Fibroblast of skin of left quadriceps (primary cell): ENCODE results near the gene CNDP1.
"Not testable (repeated sequence)": the region's sequence is repeated elsewhere in the genome, so short reads cannot be mapped to it uniquely, and the experiment has no call there.

Experiments
- DNase-seq, 2 experiments: peaks; one replicate each; pipeline ENCODE4 v3.0.0-alpha.2; 2013; ENCODE audit warnings: low read depth in 2 of 2

CNDP1 gene

DNA sequence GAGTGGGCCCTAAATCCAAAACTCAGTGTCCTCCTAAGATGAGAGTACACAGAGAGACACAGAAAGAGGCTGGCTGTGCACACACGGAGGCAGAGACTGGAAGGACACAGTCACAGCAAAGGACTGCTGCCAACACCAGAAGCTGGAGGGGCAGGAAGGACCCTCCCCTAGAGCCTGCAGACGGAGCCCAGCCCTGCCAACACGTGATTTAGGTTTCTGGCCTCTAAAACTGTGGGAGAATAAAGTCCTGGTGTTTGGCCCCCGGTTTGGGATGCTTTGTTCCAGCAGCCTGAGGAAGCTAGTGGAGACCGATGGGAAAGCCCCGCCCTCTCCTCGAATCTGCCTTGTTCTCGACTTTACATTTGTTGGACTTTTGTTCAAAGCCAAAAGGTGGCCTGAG is 10.6 kb downstream of the CNDP1 start:
- DNase-seq = no peak

DNA sequence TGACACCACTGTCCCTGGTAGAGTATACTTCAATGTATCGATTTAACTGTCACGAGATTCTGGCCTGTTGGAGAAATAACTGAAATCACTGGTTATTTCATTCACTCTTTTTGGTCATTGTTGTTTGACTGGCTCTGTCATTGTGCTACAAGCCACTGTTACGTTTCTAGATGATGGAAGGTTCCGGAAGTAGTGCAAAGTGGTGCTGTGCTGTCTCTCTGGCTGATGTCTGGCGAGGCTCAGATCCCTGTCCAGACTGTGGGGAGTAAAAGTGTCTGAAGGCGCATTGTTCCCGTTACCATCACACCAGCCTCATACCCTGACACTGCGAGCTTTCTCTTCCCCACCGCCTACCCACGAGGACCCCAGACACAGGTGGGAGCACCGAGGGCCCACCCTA is 11.7 kb downstream of the CNDP1 start:
- DNase-seq = no peak

GRCh38 chr18:74546751-74547530 is 12.6 kb downstream of the CNDP1 start:
- no peak for DNase-seq

DNA sequence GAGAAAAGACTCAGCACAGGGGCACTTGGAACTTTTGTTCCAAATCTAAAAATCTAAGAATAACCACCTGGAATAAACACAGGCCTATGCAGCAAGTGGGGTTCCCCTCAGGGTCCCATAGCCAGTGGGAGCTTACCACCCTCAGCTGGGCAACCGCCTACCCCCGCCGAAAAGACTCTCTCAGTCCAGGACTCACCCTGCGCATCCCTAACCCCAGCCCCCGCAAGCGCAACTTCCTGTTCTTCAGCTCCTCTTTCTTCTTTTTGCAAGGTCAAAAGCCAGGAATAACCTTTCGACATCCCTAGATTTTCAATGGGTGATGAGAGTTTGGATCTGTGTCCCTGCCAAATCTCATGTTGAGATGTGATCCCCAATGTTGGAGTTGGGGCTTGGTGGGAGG is 13.6 kb downstream of the CNDP1 start:
- no peak for DNase-seq

- no peak for DNase-seq
Observed at GRCh38 chr18:74549591-74550104, 15.3 kb downstream of the CNDP1 start.

GRCh38 chr18:74550886-74551285 is 16.6 kb downstream of the CNDP1 start:
- DNase-seq = no peak

- DNase-seq = no peak
Observed at GRCh38 chr18:74551452-74551851, 17.2 kb downstream of the CNDP1 start.

- peak; percentile 52 to 53 for DNase-seq
Observed at GRCh38 chr18:74551936-74552555, 17.7 kb downstream of the CNDP1 start.

DNA sequence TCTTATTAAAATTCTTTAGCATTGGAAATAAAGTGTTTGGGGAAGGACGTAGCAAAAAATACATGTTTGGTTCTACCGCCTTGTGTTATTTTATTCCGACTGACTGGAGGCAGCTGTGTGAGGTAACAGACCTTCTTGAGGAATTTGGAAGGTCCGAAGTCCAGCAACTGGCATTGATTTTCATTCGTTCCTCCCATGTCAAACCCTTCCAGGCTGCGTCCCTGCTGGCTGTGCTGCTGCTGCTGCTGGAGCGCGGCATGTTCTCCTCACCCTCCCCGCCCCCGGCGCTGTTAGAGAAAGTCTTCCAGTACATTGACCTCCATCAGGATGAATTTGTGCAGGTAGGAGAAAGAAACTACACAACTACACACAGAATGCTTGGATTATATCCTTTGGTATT is 21.8 kb downstream of the CNDP1 start:
- no peak for DNase-seq

DNA sequence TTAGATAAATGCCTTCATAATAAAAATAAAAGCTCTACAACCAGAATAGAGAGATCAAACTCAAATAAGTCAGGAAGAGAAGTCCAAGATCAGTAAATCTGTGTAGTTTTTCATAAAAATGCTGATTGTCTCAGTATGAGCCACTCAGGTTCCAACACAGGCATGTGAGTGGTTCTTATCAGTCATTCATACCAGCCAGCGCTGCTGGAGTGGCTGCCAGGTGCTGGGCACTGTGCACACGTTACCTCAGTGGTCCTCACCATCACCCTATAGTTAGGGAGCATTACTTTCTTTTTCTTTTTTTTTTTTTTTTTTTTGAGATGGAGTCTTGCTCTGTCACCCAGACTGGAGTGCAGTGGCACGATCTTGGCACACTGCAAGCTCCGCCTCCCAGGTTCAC is 23.8 kb downstream of the CNDP1 start:
- DNase-seq = no peak

DNA sequence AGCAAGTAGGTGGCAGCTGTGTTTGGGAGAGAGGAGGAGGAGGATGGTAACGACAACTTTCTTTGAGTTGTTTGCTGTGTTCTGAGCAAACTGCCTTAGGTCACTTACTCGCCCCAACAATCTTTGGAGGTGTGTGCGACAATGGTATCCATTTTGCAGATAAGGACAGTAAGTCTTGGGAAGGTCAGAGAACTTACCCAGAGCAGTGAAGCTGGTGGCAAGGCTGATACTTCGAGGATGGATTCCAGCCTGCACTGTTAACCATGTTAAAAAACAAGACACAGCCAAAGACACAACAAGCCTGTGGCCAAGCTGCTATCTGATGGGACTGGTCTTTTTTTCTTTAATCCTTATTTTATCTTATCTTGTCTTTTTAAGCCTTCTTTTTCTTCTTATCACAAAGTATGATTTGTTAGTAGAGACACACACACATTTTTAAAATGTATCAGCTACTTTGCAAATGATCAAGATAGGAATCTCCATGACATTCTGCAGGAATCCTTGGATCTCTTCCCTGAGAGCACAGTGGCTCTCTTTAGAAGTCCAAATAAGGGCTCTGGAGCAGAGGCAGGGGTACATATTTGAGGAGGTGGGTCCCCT is 27.9 kb downstream of the CNDP1 start:
- DNase-seq = no peak

- DNase-seq = no peak
Observed at GRCh38 chr18:74562775-74563174, 28.5 kb downstream of the CNDP1 start.

DNA sequence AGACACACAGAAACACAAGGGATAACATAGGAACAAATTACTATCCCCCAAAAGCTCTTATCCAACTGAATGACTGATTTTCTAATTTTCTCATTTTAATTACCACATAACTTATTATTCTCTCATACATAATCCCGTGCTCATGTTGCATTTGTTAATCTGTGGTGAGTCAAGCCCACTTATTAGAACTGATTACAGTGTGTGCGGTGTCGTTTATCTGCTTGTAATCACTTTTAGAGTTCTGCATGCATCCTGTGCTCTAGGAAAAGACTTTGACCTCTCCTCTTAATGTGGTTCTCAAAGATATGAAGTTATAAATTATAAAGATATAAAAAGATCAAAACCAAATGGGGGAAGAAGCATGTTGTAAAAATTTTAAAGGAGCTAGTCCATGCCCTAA is 29.7 kb downstream of the CNDP1 start:
- DNase-seq = no peak

- not testable (repeated sequence) for DNase-seq
Observed at GRCh38 chr18:74565164-74565563, 30.9 kb downstream of the CNDP1 start.

- not testable (repeated sequence) for DNase-seq
Observed at GRCh38 chr18:74565993-74566392, 31.7 kb downstream of the CNDP1 start.

DNA sequence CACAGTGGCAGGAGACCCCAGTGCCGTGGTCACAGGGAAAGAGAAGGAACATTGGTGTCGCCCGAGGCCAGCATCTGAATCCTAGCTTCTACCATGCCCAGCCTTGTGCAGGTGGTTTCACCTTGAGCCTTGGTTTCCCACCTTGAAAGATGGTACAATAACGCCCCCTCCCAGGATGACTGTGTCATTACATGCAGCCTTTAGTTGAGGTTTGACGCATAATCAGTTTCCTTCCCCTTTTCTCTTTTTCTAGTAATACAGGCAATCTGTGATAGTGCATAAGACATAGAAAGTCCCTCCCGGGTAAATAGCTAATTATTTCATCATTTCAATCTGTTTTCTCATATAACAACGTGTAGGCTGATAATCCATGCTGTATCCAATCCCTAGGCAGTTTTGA is 33.5 kb downstream of the CNDP1 start:
- no peak for DNase-seq

DNA sequence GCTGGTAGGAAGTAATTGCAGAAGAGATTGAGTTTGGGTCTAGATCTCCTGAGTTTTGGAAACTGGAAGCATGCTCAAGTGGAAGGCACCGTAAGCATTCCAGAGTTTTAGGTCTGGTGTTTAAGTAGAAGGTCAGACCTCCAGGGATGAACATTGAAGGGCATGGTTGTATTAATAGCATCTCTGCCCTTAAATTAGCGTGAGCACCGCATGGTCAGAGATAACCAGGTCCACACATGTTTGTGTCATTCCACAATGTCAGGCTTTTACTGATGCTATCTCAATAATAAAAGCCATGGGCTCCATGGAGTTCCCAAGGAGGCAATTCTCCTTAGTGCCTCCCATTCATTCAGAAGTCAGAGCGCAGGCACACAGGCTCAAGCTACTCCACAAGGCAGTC is 35.1 kb downstream of the CNDP1 start:
- DNase-seq = no peak

- no peak for DNase-seq
Observed at GRCh38 chr18:74570266-74570665, 36.0 kb downstream of the CNDP1 start.

GRCh38 chr18:74571895-74572680 is 37.8 kb downstream of the CNDP1 start:
- DNase-seq = no peak

- DNase-seq = no peak
Observed at GRCh38 chr18:74573053-74573452, 38.8 kb downstream of the CNDP1 start.

DNA sequence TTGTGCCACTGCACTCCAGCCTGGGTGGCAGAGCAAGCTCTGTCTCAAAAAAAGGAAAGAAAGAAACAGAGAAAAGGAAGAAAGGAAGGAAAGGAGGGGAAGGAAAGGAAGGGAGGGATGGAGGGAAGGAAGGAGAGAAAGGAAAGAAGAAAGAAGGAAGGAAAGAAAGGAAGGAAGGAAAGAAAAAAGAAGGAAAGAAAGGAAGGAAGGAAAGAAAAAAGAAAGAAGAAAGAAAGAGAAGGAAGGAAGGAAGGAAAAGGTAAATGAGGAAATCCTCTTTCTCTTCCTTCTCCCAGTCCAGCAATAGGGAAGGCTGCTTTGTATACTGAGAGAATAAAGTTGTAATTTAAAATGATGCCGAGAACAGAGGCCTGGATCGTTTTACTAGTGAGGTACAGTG is 40.6 kb downstream of the CNDP1 start:
- DNase-seq = no peak

DNA sequence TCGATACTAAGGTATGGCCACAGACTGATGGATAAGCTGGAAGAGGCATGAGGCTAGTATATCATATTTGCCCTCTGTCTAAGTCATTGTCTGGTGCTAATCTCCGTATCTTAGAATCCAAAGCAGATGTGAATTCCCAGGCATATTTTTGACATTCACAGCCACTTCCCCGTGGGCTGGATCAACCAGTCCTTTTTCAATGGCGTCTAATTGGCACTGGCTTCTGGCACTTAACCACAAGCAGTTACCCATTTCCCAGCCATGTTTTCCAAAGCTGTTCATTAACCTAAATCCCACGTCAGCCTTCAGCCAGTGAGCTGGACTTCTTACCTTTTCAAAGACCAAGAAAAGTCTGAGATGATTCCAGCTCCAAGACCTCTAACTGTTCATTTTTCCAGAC is 42.7 kb downstream of the CNDP1 start:
- DNase-seq = no peak
